HepG2 (cell line): ENCODE measurements around the gene FGA. TPM values are rescaled to one million over a fixed set of nuclear protein-coding genes. Genes with fewer than 3 reads are reported as not detected.

Experiments used
- AHDC1 ChIP-seq: sonication (generic); formaldehyde crosslinking; IDR thresholded peaks from 2 replicates; pipeline ENCODE4 v1.5.1; 2020; ENCODE audit warnings: mild to moderate bottlenecking, missing genetic modification reagents, borderline replicate concordance
- FLYWCH1 ChIP-seq: sonication (generic); formaldehyde crosslinking; IDR thresholded peaks from 2 replicates; pipeline ENCODE4 v1.8.1; 2023; ENCODE audit warnings: mild to moderate bottlenecking, missing genetic modification reagents
- FOXJ3 ChIP-seq: sonication (generic); formaldehyde crosslinking; IDR thresholded peaks from 2 replicates; pipeline ENCODE4 v1.4.0; 2020; ENCODE audit warnings: missing genetic modification reagents, mild to moderate bottlenecking, borderline replicate concordance
- HMG20B ChIP-seq: conservative IDR thresholded peaks from 2 replicates; pipeline ENCODE4 v1.6.1; 2016; ENCODE audit warnings: missing genetic modification reagents, missing compliant biosample characterization
- NR2F6 ChIP-seq, 2 experiments: IDR thresholded peaks; 2 replicates each; pipeline ENCODE4 v1.6.1; 2016; ENCODE audit warnings: antibody characterized with exemption in 1 of 2, mild to moderate bottlenecking in 1 of 2
- SP140L ChIP-seq: sonication (generic); formaldehyde crosslinking; IDR thresholded peaks from 2 replicates; pipeline ENCODE4 v1.4.0; 2020; ENCODE audit warnings: missing genetic modification reagents, borderline replicate concordance
- TGIF2 ChIP-seq: IDR thresholded peaks from 2 replicates; pipeline ENCODE4 v1.6.1; 2016; ENCODE audit warnings: control low read depth, missing compliant biosample characterization
- TP53 ChIP-seq: sonication (generic); formaldehyde crosslinking; conservative IDR thresholded peaks from 2 replicates; pipeline ENCODE4 v1.4.0; 2020; ENCODE audit warnings: missing genetic modification reagents
- ZBTB2 ChIP-seq: sonication (generic); formaldehyde crosslinking; IDR thresholded peaks from 2 replicates; pipeline ENCODE4 v1.8.0; 2022; ENCODE audit warnings: low read depth, missing genetic modification reagents
- ZNF484 ChIP-seq: sonication (generic); formaldehyde crosslinking; IDR thresholded peaks from 2 replicates; pipeline ENCODE4 v1.5.1; 2020; ENCODE audit warnings: mild to moderate bottlenecking, low read depth, missing genetic modification reagents, borderline replicate concordance
- ZNF614 ChIP-seq: IDR thresholded peaks from 2 replicates; pipeline ENCODE4 v1.6.1; 2018; ENCODE audit warnings: missing biosample characterization, missing genetic modification reagents, inconsistent platforms, borderline replicate concordance
- polyA plus RNA-seq, 8 experiments: library from polyadenylated mRNA; depleted of rRNA in 3 of 8; stranded (reverse) in 7 of 8; unstranded in 1 of 8; fragments of >200 nt; fragmentation: Illumina TruSeq in 4 of 8; extraction: Trizol in 4 of 8; gene quantifications; 2 replicates each; pipeline versions ENCODE4 v1.2.1 to v1.2.3, GENCODE V29; 2011 to 2016; ENCODE audit warnings: low read depth in 4 of 8, missing spikeins in 1 of 8, mixed read lengths in 1 of 8; ENCODE audit not compliant: insufficient read depth in 1 of 8
- total RNA-seq, 5 experiments: library from RNA; depleted of rRNA; stranded (reverse); fragments of >200 nt; fragmentation: Illumina TruSeq; extraction: Trizol; gene quantifications; 2 replicates each; pipeline ENCODE4 v1.2.3, GENCODE V29; 2016; ENCODE audit warnings: low read depth in 1 of 5
- TF ChIP-seq, protein P1 (sequence below): sonication (generic); formaldehyde crosslinking; IDR thresholded peaks from one replicate; pipeline ENCODE4 v1.5.1; 2020; ENCODE audit warnings: mild to moderate bottlenecking, missing genetic modification reagents; ENCODE audit errors: not compliant biosample characterization

The FGA gene
- total and polyA plus RNA-seq, 2 of the 13 experiments (the other 11 are each of a cell fraction or from before 2014, with no cell fraction given), result 640 to 1,523 TPM

DNA sequence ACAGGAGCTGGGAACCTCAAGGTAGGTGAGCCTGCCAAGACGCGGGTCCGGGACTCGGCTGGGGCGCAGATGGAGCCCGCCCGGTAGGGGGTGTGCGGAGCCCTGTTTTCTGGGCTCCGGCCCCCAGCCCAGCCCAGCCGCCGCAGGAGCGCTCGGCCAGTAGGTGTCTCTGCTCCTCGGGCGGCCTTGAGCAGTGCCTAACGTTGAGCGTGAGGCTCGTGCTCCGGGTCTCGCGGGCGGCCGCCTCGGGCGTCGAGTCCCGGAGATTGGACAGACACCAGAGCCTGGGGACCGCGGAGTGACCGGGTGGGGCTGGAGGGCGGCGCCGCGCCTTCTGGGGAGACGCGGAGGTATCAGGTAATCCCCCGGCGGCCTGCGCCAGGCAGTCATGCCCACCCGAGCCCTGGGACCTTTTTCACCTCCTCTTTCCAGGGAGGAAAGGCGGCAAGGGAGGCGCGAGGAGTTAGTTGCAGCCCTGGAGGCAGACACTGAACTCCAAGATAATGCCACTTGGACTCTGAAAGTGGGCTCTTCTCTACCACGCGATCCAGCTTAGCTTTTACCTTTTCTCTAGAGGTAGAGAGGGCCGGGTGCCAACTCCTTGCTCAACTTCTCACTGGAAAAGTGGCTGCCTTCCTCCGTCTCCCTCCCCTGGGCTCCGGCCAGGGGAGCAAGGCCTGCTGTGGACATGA lies 36.4 kb upstream of the FGA start (continued):
- TF ChIP-seq AHDC1, result peak; percentile 39; the same call in 1 of the 2 replicates
- TF ChIP-seq TP53 (CRISPR knock-in tag), result no peak
- TF ChIP-seq FOXJ3 (CRISPR knock-in tag), result no peak
- no peak for TF ChIP-seq FLYWCH1 (CRISPR knock-in tag)
- TF ChIP-seq ZBTB2 (CRISPR knock-in tag), result no peak
- TF ChIP-seq, protein P1, sequence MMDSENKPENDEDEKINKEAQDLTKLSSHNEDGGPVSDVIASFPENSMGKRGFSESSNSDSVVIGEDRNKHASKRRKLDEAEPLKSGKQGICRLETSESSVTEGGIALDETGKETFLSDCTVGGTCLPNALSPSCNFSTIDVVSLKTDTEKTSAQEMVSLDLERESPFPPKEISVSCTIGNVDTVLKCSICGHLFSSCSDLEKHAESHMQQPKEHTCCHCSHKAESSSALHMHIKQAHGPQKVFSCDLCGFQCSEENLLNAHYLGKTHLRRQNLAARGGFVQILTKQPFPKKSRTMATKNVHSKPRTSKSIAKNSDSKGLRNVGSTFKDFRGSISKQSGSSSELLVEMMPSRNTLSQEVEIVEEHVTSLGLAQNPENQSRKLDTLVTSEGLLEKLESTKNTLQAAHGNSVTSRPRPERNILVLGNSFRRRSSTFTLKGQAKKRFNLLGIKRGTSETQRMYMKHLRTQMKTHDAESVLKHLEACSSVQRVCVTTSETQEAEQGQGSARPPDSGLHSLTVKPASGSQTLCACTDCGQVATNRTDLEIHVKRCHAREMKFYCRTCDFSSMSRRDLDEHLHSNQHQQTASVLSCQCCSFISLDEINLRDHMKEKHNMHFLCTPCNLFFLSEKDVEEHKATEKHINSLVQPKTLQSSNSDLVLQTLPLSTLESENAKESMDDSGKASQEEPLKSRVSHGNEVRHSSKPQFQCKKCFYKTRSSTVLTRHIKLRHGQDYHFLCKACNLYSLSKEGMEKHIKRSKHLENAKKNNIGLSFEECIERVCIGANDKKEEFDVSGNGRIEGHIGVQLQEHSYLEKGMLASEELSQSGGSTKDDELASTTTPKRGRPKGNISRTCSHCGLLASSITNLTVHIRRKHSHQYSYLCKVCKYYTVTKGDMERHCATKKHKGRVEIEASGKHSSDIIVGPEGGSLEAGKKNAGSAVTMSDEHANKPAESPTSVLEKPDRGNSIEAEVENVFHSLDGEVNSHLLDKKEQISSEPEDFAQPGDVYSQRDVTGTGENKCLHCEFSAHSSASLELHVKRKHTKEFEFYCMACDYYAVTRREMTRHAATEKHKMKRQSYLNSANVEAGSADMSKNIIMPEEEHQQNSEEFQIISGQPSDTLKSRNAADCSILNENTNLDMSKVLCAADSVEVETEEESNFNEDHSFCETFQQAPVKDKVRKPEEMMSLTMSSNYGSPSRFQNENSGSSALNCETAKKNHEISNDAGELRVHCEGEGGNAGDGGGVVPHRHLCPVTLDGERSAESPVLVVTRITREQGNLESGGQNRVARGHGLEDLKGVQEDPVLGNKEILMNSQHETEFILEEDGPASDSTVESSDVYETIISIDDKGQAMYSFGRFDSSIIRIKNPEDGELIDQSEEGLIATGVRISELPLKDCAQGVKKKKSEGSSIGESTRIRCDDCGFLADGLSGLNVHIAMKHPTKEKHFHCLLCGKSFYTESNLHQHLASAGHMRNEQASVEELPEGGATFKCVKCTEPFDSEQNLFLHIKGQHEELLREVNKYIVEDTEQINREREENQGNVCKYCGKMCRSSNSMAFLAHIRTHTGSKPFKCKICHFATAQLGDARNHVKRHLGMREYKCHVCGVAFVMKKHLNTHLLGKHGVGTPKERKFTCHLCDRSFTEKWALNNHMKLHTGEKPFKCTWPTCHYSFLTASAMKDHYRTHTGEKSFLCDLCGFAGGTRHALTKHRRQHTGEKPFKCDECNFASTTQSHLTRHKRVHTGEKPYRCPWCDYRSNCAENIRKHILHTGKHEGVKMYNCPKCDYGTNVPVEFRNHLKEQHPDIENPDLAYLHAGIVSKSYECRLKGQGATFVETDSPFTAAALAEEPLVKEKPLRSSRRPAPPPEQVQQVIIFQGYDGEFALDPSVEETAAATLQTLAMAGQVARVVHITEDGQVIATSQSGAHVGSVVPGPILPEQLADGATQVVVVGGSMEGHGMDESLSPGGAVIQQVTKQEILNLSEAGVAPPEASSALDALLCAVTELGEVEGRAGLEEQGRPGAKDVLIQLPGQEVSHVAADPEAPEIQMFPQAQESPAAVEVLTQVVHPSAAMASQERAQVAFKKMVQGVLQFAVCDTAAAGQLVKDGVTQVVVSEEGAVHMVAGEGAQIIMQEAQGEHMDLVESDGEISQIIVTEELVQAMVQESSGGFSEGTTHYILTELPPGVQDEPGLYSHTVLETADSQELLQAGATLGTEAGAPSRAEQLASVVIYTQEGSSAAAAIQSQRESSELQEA (CRISPR knock-in tag), result no peak
- TF ChIP-seq TGIF2 (CRISPR knock-in tag), result no peak
- TF ChIP-seq NR2F6 (IDR thresholded peaks at IDR 0.05), result no peak
- no peak for TF ChIP-seq NR2F6 (CRISPR knock-in tag; IDR thresholded peaks at IDR 0.05)
- TF ChIP-seq ZNF614 (CRISPR knock-in tag), result no peak
- TF ChIP-seq HMG20B (CRISPR knock-in tag), result no peak
- no peak for TF ChIP-seq SP140L (CRISPR knock-in tag)
- no peak for TF ChIP-seq ZNF484 (CRISPR knock-in tag)
